Right atrium auricular region (tissue), 2 donors: Measurements from ENCODE around the gene AMN. TPM values are rescaled to one million over a fixed set of nuclear protein-coding genes. Genes with fewer than 3 reads are reported as not detected.

Source experiments
- DNase-seq: peaks from one replicate; pipeline ENCODE4 v3.0.0-alpha.2; 2019; ENCODE audit warnings: low spot score
- H3K27ac ChIP-seq, 2 donors: fragments of 200-600 bp; sonication (generic); 1 replicate in 1 of 2; 2 replicates in 1 of 2; pipeline ENCODE4 v1.5.1; 2016 to 2019
- H3K27me3 ChIP-seq, 2 donors: fragments of 200-600 bp; sonication (generic); one replicate each; pipeline versions ENCODE4 v1.5.1 to v1.6.0; 2017 to 2019
- H3K36me3 ChIP-seq: fragments of 200-600 bp; sonication (generic); one replicate; pipeline ENCODE4 v1.5.1; 2016
- H3K4me1 ChIP-seq, 2 donors: fragments of 200-600 bp; sonication (generic); one replicate each; pipeline versions ENCODE4 v1.5.1 to v1.6.0; 2017 to 2019
- H3K4me3 ChIP-seq, 2 donors: fragments of 200-600 bp; sonication (generic); 1 replicate in 1 of 2; 2 replicates in 1 of 2; pipeline ENCODE4 v1.5.1; 2017 to 2019; ENCODE audit warnings: mild to moderate bottlenecking in 1 of 2, moderate library complexity in 1 of 2
- H3K9me3 ChIP-seq, 2 donors: fragments of 200-600 bp; sonication (generic); one replicate each; pipeline ENCODE4 v1.5.1; 2019
- CTCF ChIP-seq, 2 donors: fragments of 200-600 bp; sonication (generic); IDR thresholded peaks; one replicate each; pipeline ENCODE4 v1.5.1; 2019; ENCODE audit warnings: antibody characterized with exemption in 2 of 2
- total RNA-seq, 2 donors: library from RNA; depleted of rRNA; stranded (reverse); fragments of >200 nt; gene quantifications; one replicate each; pipeline ENCODE4 v1.1.0, GENCODE V29; 2016

AMN gene
- total RNA-seq, 2 donors from 2014 or later = 0.71 TPM; not detected in 1

DNA sequence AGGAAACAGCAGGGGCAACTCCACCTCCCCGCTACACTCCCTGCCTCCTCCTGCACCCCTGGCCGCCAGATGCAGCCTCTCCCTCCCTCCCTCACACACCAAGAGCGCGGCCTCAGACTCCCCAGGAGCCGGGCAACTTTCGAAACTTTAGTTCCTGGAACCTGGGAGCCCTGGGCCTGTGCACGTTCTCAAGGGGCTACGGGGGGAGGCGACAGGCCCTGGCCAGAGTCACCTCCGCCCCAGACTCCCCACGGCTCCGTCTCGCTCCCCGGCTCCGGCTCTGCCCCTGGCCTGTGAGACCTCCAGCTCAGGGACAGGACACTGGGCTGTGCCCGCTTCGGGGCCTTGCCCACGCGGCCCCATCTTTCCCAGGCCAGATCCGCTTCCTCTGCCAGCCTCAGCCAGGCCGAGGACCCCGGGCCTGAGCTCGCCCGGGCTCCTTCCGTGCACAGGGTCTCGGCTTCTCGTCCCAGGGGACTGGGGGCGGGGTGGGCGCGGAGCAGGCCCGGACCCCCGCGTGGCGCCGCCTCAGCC, 5.5 kb downstream of the AMN start:
- H3K27ac ChIP-seq = no peak overlapping the region
- H3K4me3 ChIP-seq = peak overlapping the region; percentile 24 to 53
- no peak for DNase-seq
- peaks cover 2% of the 10 kb centered on the region for H3K36me3 ChIP-seq
- TF ChIP-seq CTCF (IDR thresholded peaks at IDR 0.05) = no peak
- H3K27me3 ChIP-seq = peaks cover 10 to 39% of the 10 kb centered on the region in 2 donors
- H3K9me3 ChIP-seq = no peaks in the 10 kb centered on the region
- peaks cover 0 to 38% of the 10 kb centered on the region in 2 donors for H3K4me1 ChIP-seq

- Histone ChIP-seq H3K27ac (no peak overlapping the region), H3K36me3 (peaks cover 9% of the 10 kb centered on the region), H3K4me1 (peaks cover 0 to 32% of the 10 kb centered on the region in 2 donors), H3K9me3 (no peaks in the 10 kb centered on the region), H3K4me3 (peak overlapping the region; percentile 24 to 53), H3K27me3 (peaks cover 7 to 34% of the 10 kb centered on the region in 2 donors)
- no peak for TF ChIP-seq CTCF (IDR thresholded peaks at IDR 0.05)
- DNase-seq = no peak
Observed at GRCh38 chr14:102928412-102929240, 6.2 kb downstream of the AMN start.

GRCh38 chr14:102929241-102930137, 7.0 kb downstream of the AMN start:
- Histone ChIP-seq H3K4me3 (peak overlapping the region in 1 of 2 donors; percentile 53), H3K9me3 (no peaks in the 10 kb centered on the region), H3K36me3 (peaks cover 11% of the 10 kb centered on the region), H3K27me3 (peaks cover 5 to 27% of the 10 kb centered on the region in 2 donors), H3K27ac (no peak overlapping the region), H3K4me1 (peaks cover 0 to 32% of the 10 kb centered on the region in 2 donors)
- no peak for TF ChIP-seq CTCF (IDR thresholded peaks at IDR 0.05)
- DNase-seq = no peak

DNA sequence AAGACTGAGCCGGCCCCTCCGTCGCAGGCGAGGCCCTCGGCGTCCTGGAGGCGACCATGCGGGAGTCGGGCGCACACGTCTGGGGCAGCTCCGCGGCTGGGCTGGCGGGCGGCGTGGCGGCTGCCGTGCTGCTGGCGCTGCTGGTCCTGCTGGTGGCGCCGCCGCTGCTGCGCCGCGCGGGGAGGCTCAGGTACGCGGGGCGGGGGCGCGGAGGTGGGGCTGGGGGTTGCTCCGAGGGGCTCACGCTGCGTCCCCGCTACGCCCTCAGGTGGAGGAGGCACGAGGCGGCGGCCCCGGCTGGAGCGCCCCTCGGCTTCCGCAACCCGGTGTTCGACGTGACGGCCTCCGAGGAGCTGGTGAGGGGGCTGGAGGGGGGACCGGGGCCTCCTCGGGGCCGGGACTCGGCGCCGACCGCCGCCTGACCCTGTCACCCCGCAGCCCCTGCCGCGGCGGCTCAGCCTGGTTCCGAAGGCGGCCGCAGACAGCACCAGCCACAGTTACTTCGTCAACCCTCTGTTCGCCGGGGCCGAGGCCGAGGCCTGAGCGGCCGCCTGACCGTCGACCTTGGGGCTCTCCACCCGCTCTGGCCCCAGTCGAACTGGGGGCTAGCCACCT, 7.8 kb downstream of the AMN start:
- Histone ChIP-seq H3K4me1 (peaks cover 0 to 32% of the 10 kb centered on the region in 2 donors), H3K27me3 (peaks cover 5 to 27% of the 10 kb centered on the region in 2 donors), H3K9me3 (no peaks in the 10 kb centered on the region), H3K4me3 (peak overlapping the region in 1 of 2 donors; percentile 53), H3K36me3 (peaks cover 11% of the 10 kb centered on the region), H3K27ac (no peak overlapping the region)
- no peak for TF ChIP-seq CTCF (IDR thresholded peaks at IDR 0.05)
- no peak for DNase-seq
